Activated CD8-positive, alpha-beta memory T cell treated with anti-CD3 and anti-CD28 coated beads, Interleukin-2, amount 50 U/mL, for 1 hour (primary cell): ENCODE measurements around the gene GTPBP2.
"Not testable (repeated sequence)": the region's sequence is repeated elsewhere in the genome, so short reads cannot be mapped to it uniquely, and the experiment has no call there.

ENCODE experiments used
- DNase-seq: peaks from one replicate; pipeline ENCODE4 v3.0.0-alpha.2; 2020; ENCODE audit errors: extremely low read depth

Gene GTPBP2

DNA sequence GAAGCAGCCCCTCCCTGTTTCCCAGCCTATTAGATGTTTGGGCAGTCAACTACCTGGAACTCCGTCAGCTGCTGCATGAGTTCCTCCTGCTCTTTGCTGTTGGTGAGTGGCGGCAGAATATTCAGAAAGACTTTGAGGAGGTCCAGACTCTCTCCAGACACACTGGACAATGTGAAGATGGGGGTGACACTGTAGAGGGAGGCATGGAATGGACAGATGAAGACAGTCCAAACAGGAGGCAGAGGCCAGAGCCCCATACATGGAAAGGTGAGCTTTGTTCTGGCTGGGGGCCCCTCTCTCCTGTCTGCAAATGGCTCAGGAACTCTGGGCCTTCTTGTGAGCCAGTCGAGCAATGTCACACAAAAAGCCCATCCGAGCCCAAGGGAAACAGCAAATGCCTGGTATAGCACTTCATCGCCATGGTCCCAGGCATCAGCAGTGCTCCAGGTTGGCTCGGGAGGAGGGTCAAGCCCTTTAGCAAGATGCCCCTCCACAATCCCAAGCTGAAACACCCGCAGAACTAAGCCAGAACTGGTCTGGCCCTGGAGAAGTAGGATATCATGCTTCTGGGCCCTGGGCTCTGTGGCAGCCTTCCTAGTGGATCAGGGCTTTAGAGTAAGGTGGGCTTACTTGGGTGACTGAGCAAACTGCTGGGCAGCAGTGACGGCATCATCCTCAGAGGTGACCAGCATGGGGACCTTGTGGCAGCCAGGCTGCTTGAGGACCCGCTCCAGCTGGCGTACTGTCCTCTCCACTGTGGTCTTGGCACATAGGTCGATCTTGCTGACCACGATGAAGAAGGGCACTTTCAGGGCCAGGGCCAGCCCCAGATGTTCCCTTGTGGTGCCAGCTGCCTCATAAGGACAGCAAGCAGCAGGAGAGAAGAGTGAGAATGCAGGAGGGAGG is 4.9 kb downstream of the GTPBP2 start:
- no peak for DNase-seq

DNA sequence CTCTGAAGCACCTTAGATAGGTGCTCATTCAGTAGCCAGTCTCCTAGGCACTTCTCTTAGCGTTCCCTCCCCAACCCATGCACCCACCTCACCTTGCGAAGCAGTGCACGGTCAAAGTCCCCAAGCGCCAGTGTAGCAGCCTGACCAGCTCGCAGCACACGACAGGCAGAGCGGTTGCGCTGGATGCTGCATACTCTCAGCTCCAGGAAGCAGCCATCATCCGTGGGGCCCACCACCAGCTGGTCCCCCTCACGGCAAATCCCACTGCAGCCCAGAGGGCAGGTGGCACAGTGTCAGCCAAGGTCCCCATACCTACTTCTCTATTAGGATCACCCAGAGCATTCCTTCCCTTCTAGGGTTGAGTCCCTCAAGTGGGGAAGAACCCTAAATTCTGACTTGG is 6.5 kb downstream of the GTPBP2 start:
- DNase-seq = no peak

DNA sequence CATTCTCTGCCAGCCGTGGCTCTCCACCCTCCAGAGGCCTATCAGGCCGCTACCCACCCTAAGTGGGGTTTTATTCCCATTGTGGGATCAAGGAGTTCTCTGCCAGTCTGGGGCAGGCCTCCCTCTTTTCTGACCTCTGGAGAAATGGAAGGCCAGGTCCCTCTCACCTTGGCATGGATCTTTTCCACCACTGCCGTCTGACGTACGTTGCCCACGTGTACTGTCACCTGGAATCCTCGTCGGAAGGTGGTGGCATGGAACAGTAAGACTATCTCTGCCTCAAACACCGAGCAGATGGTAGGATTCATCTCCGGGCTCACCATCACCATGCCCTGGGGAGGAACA is 7.3 kb downstream of the GTPBP2 start:
- DNase-seq = no peak

DNA sequence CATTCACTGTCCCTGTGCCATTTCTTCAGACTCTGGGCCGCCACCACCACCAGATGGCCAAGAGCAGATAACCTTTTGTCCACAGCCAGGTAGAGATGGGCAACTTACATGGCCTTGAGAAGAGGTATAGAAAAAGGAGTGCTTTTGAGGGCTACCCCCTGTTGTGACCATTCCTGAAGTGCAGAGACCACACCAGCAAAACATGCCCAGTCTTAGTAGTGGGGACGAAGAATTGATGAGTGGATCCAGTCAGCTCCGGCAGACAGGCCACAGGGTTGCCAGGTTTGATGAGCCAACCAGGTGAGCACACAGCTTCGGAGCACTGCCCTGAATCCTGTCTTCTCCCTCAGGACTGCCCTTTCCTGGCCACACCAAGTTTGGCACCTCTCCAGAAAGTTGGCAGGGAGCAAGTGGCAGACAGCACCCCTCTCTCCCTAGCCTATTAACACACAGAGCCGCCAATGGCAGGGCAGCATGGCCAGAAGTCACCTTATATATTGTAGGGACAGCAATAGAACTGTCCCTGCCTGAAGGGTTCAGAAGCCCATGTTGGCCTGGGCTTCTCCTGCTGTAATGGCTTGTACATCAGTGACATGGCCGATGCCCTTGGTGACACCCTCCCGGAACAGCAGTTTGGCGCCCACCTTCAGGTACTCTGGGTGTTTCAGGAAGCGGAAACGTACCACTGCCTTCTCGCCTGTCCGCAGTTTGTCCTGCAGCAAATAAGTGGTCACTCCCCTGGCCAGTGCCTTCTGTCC is 7.8 kb downstream of the GTPBP2 start:
- DNase-seq = no peak

DNA sequence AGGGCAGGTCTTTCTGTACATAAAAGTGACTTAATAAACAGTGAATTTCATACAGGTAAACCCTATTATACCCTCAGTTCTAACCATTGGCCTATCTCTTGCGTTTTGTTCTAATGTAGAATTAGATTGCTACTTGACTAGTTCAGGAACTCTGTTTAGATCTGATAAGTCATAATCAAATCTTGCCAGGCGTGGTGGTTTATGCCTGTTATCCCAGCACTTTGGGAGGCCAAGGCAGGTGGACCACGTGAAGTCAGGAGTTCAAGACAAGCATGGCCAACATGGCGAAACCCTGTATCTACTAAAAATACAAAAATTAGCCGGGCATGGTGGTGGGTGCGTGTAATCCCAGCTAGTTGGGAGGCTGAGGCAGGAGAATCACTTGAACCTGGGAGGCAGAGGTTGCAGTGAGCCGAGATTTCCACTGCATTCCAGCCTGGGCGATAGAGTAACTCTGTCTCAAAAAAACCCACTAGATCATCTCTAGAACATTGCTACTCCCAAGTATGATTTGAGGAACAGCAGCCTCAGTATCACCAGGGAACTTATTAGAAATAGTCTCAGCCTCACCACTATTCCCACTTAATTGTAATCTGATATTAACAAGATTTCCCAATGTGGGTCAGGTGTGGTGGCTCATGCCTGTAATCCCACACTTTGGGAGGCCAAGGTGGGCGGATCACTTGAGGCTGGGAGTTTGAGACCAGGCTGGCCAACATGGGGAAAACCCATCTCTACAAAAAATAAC is 12.2 kb downstream of the GTPBP2 start:
- DNase-seq = no peak

DNA sequence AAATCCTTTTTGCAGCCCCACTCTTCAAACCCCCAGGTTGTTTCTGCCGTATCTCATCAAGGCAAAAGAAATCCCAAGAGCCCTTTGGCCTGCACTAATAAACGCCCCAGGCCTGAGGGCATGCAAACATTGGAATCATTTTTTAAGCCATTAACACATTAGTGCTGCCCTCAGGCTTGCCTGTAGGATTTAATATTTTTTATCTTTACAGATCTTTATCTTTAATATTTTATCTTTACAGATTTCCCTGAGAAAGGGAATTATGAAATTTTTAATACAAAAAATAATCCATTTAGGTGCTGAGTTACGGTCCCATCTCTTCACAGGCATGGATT is 14.7 kb downstream of the GTPBP2 start:
- DNase-seq = no peak

DNA sequence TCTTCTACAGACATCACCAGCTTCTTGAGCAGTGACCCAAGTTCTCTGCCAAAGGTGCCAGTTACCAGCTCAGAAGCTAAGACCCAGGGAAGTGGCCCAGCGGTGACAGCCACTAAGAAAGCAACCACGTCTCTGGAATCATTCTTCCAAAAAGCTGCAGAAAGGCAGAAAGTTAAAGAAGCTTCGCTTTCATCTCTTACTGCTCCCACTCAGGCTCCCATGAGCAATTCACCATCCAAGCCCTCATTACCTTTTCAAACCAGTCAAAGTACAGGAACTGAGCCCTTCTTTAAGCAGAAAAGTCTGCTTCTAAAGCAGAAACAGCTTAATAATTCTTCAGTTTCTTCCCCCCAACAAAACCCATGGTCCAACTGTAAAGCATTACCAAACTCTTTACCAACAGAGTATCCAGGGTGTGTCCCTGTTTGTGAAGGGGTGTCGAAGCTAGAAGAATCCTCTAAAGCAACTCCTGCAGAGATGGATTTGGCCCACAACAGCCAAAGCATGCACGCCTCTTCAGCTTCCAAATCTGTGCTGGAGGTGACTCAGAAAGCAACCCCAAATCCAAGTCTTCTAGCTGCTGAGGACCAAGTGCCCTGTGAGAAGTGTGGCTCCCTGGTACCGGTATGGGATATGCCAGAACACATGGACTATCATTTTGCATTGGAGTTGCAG is 15.2 kb downstream of the GTPBP2 start:
- DNase-seq = no peak

DNA sequence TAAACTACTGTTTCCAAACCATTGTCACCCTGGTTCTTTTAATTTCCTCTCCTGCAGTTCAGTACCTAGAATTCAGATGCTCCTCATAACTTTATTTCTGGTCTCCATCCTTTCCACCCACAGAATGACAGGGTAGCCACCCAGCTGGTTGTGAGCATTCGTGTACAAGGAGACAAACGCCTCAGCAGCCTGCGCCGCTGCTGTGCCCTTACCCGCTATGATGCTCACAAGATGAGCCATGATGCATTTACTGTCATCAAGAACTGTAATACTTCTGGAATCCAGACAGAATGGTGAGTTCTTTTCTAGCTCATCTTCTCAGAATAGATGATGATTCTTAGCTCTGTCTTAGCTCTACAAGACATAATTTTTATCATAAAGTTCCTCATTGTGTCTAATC is 18.6 kb downstream of the GTPBP2 start:
- no peak for DNase-seq

DNA sequence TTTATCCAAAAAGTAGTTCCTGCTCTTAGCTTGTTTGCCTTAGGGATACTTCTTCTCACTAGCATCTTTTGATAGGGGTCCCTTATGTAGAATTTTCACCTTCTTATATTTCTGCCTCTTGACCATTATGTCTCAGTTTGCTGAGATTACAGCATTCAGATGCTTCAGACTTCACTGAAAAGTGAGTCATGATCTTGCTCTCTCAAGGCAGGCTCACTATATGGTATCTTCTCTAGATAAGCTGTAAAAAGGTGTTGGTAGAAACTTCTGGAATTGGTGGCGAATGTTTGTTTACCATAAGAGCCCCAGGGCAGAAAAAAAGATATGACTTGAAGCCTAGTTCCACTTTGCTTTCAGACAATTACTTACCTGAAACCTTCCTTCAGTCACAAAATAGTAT is 19.7 kb downstream of the GTPBP2 start:
- DNase-seq = no peak

DNA sequence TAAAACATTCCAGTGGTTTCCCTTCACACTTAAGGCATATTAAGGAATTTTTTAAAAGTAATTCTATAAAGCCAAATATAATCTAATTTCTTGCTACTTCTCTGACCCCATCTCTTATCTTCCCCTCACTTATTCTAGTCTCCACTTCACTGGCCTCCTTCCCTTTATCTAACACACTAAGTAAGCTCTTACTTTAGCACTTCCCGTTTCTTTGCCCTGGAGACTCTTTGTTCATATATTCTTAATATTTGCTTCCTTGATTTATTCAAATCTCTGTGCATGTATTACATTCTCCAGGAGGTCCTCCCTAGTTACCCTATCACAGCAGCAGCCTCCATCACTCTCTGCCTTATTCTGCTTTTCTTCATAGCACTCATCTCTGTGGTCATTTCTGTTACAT is 20.3 kb downstream of the GTPBP2 start:
- no peak for DNase-seq

DNA sequence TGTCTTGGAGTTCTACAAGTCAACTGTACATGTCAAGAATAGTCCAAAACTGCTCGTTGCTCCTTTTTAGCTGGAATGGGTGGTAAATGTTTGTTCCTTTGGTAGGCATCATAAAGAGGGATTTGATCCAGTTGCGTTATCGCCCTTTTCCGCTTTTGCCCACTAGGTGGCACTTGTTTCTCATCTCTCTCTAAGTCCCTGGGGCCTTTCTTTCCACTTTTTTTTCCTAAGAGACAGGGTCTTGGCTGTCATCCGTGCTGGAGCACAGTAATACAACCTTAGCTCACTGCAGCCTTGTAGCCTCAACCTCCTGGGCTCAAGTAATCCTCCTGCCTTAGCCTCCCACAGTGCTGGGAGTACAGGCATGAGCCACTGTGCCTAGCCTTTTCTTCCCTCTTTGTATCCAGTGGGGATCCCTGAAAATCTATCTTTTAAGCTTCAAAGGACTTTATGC is 20.7 kb downstream of the GTPBP2 start:
- DNase-seq = no peak

DNA sequence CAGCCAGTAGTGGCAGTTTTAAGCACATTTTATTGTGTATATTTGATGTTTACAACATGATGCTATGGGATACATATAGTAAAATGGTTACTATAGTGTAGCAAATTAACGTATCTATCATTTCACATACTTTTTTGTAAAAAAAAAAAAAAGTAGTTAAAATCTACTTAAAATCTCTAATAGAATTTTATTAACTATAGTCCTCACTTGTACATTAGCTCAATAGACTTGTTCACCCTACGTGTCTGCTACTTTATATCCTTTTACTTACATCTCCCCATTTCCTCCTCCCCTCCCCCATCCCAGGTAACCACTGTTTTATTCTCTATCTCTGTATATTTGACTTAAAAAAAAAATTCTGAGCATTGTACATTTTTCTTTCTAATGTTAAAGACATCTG is 23.0 kb downstream of the GTPBP2 start:
- no peak for DNase-seq

DNA sequence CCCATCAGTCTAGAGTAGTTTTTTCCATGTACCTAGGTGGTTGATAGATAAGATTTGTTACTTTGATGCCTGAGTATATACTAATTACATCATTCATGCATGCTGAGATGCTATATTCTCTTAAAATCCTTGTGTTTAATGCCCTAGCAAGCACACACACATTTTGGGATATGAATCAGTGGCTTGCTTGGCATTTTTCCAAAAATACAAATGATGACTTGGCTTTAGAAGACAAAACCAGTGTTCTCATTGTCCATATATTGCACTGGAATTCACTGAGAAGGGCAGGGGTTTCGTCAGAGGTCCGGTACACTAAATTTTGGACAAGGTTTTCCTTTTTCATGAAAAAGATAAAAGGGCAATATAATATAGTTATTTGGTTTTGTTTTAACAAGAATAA is 24.9 kb downstream of the GTPBP2 start:
- DNase-seq = no peak

DNA sequence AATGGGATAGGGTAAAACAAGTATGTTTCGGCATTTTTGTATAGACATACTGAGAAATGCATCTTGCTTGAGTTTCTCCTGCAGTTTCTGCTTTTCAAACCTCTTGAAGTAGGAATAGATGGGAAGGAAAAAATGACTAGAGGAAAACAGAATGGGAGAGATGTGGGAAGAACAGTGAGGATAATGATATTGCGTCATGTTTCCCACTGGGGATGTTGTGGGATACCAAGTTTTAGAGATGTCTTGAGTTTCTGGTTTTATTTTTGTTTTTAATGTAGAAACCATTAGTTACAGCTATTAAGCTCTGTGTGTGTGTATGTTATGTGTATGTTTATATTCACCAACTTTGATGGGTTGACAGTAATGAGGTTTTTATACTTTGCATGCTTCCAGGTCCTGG is 28.5 kb downstream of the GTPBP2 start:
- no peak for DNase-seq

DNA sequence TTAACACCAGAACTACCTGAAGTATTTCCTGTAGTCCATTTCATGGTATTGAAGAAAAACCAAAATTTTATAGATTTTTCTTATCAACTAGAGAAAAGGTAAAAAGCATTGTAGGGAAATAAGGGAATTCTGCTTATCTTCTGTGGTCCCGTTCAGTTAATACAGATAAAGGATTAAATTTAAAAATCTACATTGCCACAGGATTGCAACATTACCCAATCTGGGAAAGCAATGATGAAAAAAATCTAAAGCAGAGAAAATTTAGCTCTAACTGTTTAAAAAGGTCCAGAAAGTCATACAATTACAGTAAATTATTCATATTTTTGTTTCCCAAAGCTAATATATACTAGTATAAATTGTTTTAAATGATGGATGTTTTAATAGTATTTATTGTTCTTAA is 35.1 kb downstream of the GTPBP2 start:
- DNase-seq = no peak

DNA sequence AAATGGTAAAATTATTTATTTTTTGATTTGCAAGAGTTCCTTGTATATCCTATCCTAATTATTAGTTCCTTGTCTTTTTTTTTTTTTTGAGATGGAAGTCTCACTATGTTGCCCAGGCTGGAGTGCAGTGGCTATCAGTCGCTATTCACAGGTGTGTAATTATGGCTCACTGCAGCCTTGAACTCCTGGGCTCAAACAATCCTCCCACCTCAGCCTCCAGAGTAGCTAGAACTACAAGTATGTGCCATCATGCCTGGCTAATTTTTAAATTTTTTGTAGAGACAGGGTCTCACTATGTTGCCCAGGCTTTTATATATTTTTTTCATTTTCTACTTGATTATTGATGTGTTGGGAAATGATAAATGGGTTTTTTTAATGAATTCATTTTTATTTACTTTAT is 39.5 kb downstream of the GTPBP2 start:
- DNase-seq = not testable (repeated sequence)

DNA sequence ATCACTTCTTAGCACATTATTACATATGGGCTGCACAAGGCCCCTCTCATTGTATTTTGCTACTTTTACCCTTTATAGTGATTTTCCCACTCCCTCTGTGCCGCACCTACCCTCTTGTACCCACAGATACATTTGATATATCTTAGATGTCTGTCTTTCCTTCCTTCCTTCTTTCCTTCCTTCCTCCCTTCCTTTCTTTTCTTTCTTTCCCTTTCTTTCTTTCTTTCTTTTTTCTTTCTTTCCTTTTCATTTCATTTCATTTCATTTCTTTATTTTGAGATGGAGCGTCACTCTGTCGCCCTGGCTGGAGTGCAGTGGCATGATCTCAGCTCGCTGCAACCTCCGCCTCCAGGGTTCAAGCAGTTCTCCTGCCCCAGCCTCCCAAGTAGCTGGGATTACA is 40.9 kb downstream of the GTPBP2 start:
- DNase-seq = no peak

DNA sequence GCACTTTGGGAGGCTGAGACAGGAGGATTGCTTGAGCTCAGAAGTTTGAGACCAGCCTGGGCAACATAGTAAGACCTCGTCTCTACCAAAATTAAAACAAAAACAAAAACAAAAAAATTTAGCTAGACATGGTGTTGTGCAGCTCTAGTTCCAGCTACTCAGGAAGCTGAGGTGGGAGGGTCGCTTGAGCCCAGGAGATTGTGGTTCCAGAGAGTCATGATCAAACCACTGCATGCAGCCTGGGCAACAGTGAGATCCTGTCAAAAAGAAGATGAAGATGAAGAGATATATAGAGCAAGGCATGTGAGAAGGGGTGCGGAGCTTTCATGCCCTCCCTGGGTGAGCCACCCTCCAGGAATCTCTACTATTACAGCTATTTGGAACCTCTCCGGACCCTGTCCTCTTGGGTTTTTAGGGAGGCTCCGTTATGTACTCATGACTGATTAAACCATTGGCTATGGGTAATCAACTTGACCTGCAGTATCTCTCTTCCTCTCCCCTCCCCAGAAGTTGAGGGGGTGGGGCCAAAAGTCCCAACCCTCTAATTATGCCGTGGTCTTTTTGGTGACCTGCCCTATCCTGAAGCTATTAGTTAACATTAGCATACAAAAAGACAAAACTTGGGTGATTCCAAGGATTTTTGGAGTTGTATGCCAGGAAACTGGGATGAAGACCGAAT is 44.0 kb downstream of the GTPBP2 start:
- no peak for DNase-seq

DNA sequence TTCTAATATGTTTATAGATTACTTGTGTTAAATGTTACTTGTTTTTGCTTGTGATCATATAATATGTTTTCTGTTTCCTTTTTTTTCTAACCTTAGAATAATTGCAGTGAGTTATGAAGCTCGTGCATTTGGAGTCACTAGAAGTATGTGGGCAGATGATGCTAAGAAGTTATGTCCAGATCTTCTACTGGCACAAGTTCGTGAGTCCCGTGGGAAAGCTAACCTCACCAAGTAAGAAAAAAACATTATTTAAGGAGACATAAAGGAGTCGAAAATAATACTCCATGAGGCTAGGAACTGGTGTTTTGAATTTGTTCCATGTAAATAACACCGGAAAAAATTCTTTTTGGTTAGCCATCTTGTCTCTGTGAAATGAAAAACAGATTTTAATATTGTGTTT is 46.2 kb downstream of the GTPBP2 start:
- DNase-seq = no peak

DNA sequence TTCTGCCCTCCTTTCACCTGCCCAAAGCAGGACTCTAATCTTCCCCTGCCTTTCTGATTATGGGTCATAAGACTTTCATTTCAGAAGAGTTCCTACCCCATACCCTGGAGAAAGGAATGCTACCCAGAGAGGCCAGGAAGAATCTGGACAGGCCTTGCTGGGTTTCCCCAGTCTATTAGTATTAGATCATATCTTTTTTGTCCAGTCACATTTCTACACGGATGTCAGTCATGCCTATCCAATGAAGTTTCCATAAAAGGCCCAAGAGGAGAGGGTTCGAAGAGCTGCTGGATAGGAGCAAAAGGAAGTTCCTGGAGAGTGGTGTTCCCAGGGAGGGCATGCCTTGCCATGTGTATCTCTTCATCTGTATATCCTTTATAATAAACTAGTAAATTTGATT is 49.9 kb downstream of the GTPBP2 start:
- no peak for DNase-seq

DNA sequence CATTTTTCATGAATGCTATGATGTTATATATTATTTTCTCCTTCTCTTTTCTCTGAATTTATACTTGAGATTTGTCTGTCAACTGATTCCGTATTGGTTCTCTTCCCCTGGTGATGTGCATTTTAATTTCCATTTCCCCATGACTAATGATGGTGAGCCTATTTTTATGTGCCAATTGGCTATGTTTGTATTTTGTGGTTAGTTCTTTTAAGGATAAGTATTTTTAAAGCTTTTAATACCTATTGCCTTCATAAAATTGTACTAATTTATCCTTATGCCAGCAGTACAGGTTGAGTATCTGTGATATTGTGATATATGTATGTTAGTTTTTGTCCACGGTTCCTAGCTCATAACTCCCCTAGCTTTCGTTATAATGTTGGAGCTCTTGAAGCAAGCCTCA is 50.3 kb downstream of the GTPBP2 start:
- DNase-seq = no peak
